Measurements from ENCODE around the gene EME2.

EME2 gene

GRCh38 chr16:1818873-1819525 is 46.4 kb downstream of the EME2 start:
- DNase-seq (ENCODE audit: low spot score) = no peak

GRCh38 chr16:1819611-1820010 is 47.0 kb downstream of the EME2 start:
- DNase-seq (ENCODE audit: low spot score) = no peak

GRCh38 chr16:1820096-1820945 is 47.7 kb downstream of the EME2 start:
- no peak for DNase-seq (ENCODE audit: low spot score)

DNA sequence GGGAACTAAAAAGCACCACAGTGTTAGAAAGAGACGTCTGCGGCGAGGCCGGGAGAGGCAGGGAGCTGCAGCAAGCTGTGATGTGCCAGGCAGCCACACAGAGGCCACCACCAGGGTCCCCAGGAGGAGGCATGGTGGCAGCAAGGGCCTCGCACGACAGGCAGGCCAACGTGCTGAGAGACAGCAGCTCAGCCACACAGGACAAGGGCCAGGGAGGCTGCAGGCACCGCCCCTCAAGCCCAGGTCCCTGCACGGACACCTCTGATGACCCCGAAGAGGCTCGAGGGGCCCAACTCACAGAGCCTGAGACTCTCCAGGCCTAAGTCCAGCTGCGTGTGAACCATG is 48.3 kb downstream of the EME2 start:
- no peak for DNase-seq (ENCODE audit: low spot score)

GRCh38 chr16:1821861-1822611 is 49.4 kb downstream of the EME2 start:
- DNase-seq (ENCODE audit: low spot score) = no peak

DNA sequence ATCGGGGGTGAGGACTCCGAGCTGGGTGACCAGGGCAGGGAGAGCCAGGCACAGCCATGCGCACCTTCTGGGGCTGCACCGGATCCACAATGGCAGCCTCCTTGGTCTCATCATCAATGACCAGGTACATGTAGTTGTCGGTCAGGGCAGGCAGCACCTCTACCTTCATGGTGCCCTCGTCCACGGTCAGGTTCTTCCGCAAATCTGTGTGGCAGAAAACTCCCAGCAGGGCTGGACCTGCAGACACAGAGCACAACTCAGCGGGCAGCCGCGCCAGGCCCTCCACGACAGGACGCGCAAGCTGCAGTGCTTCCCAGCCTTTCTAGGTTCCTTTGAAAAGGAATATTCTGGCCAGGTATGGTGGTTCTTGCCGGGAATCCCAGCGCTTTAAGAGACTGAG is 50.2 kb downstream of the EME2 start:
- no peak for DNase-seq (ENCODE audit: low spot score)

GRCh38 chr16:1823821-1824220 is 51.2 kb downstream of the EME2 start:
- no peak for DNase-seq (ENCODE audit: low spot score)

DNA sequence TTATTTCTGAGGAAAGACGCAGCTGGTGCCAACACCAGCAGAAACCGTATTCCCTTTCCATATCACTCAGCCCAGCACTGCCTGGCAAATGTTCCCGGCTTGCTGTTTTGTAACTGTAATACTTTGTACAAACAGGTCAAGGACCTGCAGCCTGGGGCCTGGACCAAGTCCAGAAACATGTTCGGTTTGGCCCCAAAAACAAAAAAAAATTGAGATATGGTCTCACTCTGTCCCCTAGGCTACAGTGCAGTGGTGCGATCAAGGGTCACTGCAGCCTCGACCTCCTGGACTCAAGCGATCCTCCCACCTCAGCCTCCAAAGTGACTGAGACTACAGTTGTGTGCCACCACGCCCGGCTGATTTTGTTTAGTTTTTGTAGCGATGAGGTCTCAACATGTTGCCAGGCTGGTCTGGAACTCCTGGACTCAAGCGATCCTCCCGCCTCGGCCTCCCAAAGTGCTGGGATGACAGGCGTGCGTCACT is 52.8 kb downstream of the EME2 start:
- no peak for DNase-seq (ENCODE audit: low spot score)

Data from ecto neural progenitor cell (in vitro differentiated cells).